Suprapubic skin (tissue), 4 donors: Measurements from ENCODE around the gene KLRC3.

ENCODE experiments used
- CTCF ChIP-seq, 2 donors: fragments of 200-600 bp in 1 of 2; fragments of 450-650 bp in 1 of 2; sonication (generic) in 1 of 2; IDR thresholded peaks; one replicate each; pipeline ENCODE4 v1.5.1; 2016 to 2019; ENCODE audit warnings: antibody characterized with exemption in 2 of 2, mild to moderate bottlenecking in 1 of 2, moderate library complexity in 1 of 2
- POLR2A ChIP-seq, 2 donors: fragments of 450-650 bp; IDR thresholded peaks; one replicate each; pipeline ENCODE4 v1.6.1; 2017; ENCODE audit warnings: antibody characterized with exemption in 2 of 2, mild to moderate bottlenecking in 2 of 2, moderate library complexity in 2 of 2
- POLR2AphosphoS5 ChIP-seq, 3 donors: sonication (generic); formaldehyde crosslinking; IDR thresholded peaks; one replicate each; pipeline ENCODE4 v1.6.1; 2017; ENCODE audit warnings: antibody characterized with exemption in 3 of 3

- no peak for TF ChIP-seq POLR2A (IDR thresholded peaks at IDR 0.05)
- no peak for TF ChIP-seq CTCF (IDR thresholded peaks at IDR 0.05)
- TF ChIP-seq POLR2AphosphoS5 (IDR thresholded peaks at IDR 0.05), result no peak
These were observed 23.1 kb downstream of the KLRC3 start for GRCh38 chr12:10397296-10397695.
